GM21381 (cell line): ENCODE measurements around the gene ATF6.
"Not testable (repeated sequence)": the region's sequence is repeated elsewhere in the genome, so short reads cannot be mapped to it uniquely, and the experiment has no call there.

Experiments
- ATAC-seq: cut with Tn5 transposase; IDR thresholded peaks from one replicate; pipeline ENCODE4 v1.9.1; 2021; ENCODE audit warnings: mild to moderate bottlenecking, moderate library complexity; ENCODE audit not compliant: unreplicated experiment

ATF6 gene

DNA sequence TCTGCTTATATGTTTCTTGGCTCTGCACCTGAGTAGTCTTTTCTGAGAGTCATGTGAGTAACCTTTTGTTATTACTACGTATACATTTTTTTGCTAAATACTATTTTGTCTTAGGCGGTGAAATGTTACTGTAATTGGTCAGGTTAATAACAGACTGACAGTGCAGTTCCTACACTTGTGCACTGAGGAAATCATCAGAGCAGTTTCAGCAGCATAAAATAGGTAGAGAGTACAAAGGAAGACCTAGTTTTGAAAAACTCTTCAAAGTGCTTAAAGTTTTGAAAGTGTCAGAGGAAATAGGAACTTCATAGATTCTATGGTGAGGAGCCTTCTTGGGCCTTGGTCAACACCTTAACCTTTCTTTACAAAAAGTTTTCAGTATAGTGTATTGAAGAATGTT lies 11.1 kb downstream of the ATF6 start:
- no peak for ATAC-seq

GRCh38 chr1:161778522-161778921 lies 12.4 kb downstream of the ATF6 start:
- ATAC-seq: no peak

GRCh38 chr1:161779393-161779792 lies 13.3 kb downstream of the ATF6 start:
- ATAC-seq: no peak

- ATAC-seq: peak; percentile 58
Observed at GRCh38 chr1:161781995-161782394, 15.9 kb downstream of the ATF6 start.

DNA sequence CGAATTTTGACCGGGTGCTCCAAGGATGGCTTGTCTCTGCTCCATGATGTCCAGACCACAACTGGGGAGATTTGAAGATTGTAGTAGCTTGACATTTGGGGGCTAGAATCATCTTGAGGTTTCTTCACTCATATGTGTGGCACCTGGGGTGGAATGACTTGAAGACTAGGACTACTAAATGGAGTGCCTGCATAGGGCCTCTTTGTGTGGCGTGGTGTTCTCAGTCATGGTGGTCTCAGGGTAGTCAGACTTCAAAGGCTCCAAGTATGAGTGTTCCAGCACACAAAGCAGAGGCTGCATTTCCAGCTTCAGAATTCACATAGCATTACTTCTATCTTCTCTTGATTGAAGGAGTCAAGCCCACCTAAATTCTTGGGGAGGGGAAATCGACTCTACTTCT lies 16.8 kb downstream of the ATF6 start:
- no peak for ATAC-seq

DNA sequence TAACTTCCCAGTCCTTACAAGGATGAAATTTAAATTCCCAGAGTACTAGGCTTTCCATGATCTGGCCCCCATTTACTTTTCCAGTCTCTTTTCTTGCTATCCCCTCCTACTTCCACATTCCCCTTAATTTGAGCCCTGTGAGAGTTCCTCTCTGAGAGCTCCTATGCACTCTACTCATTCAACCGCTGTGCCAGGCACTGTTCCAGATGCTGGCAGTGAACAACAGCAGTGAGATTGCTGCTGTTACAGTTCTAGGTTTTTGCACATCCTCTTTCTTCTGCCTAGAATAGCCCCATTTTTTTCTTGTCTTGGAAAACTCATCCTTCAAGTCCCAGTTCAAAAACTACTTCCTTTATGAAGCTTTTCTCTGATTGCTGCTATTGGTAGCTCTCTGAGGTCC lies 18.8 kb downstream of the ATF6 start:
- ATAC-seq: no peak

DNA sequence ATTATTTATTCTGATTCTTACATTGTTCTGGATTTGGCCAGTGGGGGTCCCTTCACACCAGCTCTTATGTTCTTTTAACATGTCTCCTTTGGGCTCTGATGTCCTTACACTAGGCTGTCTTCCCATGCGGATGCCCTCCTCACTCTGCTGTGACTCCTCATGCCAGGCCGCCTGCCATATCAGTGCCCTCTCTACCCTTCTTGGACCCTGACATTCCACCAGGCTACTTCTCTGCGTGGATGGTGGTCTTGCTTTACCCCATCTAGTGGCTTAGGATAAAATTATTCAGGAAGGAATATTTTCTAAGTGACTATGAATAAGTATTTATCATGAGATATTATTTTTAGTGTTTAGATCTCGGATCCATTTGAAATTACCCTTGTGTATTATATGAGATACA lies 21.2 kb downstream of the ATF6 start:
- no peak for ATAC-seq

- ATAC-seq: no peak
Observed at GRCh38 chr1:161790587-161791317, 24.6 kb downstream of the ATF6 start.

GRCh38 chr1:161791904-161792655 lies 26.0 kb downstream of the ATF6 start:
- ATAC-seq: no peak

DNA sequence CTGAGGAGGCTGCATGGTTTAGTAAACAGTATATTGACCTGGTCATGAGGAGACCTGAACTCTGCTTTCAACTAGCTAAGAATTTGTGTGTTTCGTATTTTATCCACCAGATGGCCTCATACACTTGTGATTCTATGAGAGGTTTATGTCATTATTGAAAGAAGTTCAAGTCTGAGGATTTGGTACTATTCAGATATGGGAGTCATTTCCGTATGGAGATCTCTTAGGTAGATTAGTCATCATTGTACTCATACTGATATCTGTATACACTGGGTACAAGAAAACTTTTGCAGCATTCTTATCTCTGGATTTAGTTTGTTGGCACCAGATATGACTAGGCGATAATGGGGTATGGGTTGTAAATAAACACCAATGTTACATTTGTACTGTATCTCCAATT lies 26.6 kb downstream of the ATF6 start:
- no peak for ATAC-seq

DNA sequence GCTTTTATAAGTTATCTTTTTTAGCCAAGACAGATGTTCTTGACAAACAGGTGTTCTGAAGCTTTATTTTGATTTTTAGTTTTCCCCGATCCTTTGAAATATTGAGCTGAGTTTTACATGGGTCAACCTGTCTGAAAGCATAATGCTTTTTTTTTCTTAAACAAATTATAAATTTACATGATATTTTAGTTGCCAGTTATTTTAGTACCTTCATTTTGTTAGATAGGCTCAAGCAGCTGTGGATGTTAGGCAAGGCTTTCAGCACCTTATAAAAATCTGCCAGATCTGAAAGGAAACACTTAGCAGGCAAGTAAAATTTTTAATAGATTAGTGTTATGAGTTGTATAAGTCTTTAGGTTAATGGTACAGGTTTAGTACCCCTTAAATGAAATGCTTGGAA lies 33.7 kb downstream of the ATF6 start:
- no peak for ATAC-seq

DNA sequence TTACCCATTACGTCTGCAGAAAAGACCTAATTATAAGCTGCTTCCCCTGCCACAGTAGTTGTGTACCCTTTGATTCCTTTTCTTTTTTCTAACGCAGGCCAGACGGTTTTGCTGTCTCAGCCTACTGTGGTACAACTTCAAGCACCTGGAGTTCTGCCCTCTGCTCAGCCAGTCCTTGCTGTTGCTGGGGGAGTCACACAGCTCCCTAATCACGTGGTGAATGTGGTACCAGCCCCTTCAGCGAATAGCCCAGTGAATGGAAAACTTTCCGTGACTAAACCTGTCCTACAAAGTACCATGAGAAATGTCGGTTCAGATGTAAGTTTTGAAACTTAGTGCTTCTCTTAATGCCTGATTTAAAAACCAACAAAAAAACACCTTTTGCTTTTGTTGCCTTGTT lies 35.8 kb downstream of the ATF6 start:
- no peak for ATAC-seq

DNA sequence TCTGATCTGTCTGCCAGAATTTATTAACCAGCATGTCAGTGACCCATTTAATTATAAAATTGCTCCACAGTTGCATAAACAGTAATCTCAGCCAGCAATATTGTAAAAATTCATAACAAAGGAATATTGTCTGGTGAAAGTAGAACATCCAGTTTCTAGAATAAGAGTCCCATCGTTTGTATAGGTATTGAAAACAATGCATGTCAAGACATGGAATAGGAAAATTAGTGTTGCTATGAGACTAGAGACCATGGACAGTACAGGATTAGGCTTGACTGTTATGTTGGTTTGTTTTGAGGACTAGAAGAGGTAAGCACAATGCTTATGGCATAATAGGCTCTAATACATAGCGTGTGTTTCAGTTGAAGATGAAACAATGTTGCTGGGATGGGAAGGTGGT lies 37.1 kb downstream of the ATF6 start:
- ATAC-seq: no peak

GRCh38 chr1:161805399-161806197 lies 39.5 kb downstream of the ATF6 start:
- ATAC-seq: no peak

DNA sequence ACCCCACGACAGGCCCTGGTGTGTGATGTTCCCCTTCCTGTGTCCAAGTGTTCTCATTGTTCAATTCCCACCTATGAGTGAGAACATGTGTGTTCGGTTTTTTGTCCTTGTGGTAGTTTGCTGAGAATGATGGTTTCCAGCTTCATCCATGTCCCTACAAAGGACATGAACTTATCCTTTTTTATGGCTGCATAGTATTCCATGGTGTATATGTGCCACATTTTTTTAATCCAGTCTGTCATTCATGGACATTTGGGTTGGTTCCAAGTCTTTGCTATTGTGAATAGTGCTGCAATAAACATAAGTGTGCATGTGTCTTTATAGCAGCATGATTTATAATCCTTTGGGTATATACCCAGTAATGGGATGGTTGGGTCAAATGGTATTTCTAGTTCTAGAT lies 43.1 kb downstream of the ATF6 start:
- ATAC-seq: not testable (repeated sequence)

DNA sequence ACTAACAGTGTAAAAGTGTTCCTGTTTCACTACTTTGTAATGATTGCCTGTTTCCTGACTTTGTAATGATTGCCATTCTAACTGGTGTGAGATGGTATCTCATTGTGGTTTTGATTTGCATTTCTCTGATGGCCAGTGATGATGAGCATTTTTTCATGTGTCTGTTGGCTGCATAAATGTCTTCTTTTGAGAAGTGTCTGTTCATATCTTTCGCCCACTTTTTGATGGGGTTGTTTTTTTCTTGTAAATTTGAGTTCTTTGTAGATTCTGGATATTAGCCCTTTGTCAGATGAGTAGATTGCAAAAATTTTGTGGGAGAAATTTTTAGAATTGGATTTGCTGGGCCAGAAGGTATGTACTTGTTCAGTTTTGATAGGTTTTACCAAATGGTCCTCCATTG lies 43.5 kb downstream of the ATF6 start:
- not testable (repeated sequence) for ATAC-seq

- ATAC-seq: no peak
Observed at GRCh38 chr1:161810780-161811179, 44.7 kb downstream of the ATF6 start.

DNA sequence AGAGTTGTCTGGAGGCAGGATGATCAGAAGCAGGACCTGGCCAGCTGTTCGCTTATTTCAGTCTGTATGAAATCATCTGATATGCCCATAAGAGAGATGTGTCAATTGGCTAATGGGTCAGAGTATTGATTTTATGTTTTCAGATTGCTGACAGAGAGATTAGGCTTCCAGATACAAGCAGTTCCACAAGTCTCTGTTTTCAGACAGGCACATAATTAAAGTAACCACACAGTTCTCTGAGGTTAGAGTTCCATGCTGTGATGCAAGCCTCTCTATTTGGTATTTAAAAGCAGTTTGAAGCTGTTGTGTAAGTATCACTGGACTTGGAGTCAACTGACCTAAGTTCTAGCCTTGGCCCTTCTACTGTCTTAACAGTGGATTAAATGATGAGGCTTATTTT lies 50.1 kb downstream of the ATF6 start:
- no peak for ATAC-seq

DNA sequence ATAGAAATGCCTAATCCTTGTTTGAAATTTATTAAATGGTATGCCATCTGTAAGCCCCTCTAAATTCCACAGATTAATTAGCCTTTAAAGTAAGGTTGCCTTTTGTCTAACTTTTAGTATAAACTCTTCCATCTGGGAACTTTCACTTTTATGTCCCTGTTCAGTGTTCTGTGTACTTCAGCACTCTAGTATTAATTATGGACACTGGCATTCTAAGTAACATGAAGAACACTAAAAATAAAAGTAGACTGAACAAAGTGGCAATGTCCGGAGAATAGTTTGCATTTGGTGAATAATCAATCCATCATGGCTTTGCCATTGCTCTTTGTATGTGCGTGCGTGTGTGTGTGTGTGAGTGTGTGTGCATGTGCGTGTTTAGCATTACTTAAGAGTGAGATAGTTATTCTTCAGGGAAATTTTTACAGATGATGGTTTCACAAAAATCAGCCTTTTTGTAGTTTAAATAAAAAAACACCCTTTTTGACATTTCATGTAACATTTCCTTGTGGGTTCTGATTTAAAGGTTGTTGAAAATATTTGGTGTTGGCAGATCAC lies 51.1 kb downstream of the ATF6 start:
- no peak for ATAC-seq

DNA sequence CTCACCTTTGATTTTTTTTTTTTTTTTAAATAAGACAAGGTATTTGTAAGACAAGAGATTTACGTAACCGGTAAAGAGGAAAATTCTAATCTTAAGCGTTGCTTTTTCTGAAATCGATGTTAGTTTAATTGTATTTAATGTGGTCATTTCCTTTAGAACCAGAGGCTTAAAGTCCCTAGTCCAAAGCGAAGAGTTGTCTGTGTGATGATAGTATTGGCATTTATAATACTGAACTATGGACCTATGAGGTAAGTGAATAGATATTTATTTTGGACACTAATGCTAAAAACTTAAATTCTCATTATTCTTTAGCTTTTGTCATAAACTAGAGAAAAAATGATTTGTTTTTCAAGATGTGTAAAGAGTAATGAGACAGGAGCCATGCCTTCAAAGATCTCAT lies 54.8 kb downstream of the ATF6 start:
- ATAC-seq: no peak

DNA sequence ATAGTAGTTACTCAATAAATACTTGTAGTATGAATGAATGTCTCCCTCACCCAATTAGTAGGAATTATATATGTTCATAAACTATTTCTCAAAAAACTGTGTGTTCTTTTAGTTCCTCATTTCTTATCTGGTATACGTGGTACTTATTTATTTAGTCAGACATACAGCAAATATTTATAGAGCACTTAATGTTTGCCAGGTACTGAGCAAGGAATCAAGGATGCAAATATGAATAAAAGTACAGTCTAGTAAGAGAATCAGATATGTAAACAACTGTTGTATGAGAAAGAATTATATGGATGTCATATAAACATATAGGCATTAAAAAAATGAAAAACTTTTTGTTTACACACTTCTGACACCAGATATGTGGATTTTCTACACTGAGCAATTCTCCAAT lies 58.5 kb downstream of the ATF6 start:
- no peak for ATAC-seq
